HEK293 (cell line): ENCODE results near the gene IDH3B.
"Not testable (repeated sequence)": the region's sequence is repeated elsewhere in the genome, so short reads cannot be mapped to it uniquely, and the experiment has no call there.

ENCODE experiments used
- CTCF ChIP-seq: fragments of 450-650 bp; formaldehyde crosslinking; IDR thresholded peaks from 2 replicates; pipeline ENCODE4 v1.5.1; 2016; ENCODE audit warnings: missing biosample characterization, missing genetic modification characterization
- GLIS1 ChIP-seq: fragments of 450-650 bp; formaldehyde crosslinking; IDR thresholded peaks from 2 replicates; pipeline ENCODE4 v1.5.1; 2016; ENCODE audit warnings: missing biosample characterization, missing genetic modification characterization
- HOXA7 ChIP-seq: sonication (generic); formaldehyde crosslinking; IDR thresholded peaks from 2 replicates; pipeline ENCODE4 v1.8.1; 2022; ENCODE audit warnings: missing genetic modification reagents, borderline replicate concordance
- PRDM1 ChIP-seq: fragments of 450-650 bp; formaldehyde crosslinking; IDR thresholded peaks from 2 replicates; pipeline ENCODE4; 2016; ENCODE audit warnings: missing biosample characterization, missing genetic modification characterization
- REST ChIP-seq: fragments of 450-650 bp; formaldehyde crosslinking; IDR thresholded peaks from 2 replicates; pipeline ENCODE4 v1.5.1; 2016; ENCODE audit warnings: missing biosample characterization, missing genetic modification characterization
- YY1 ChIP-seq: fragments of 450-650 bp; formaldehyde crosslinking; IDR thresholded peaks from 2 replicates; pipeline ENCODE4 v1.5.1; 2018; ENCODE audit warnings: missing biosample characterization, missing genetic modification characterization
- YY2 ChIP-seq: fragments of 450-650 bp; formaldehyde crosslinking; IDR thresholded peaks from 2 replicates; pipeline ENCODE4 v1.5.1; 2016; ENCODE audit warnings: missing biosample characterization, missing genetic modification characterization
- ZBTB7A ChIP-seq: fragments of 450-650 bp; formaldehyde crosslinking; IDR thresholded peaks from 2 replicates; pipeline ENCODE4 v1.5.1; 2016; ENCODE audit warnings: low read depth, missing biosample characterization, missing genetic modification characterization
- ZNF114 ChIP-seq: fragments of 450-650 bp; formaldehyde crosslinking; IDR thresholded peaks from 2 replicates; pipeline ENCODE4 v1.5.0; 2017; ENCODE audit warnings: missing biosample characterization, missing genetic modification characterization
- ZNF121 ChIP-seq: fragments of 450-650 bp; formaldehyde crosslinking; IDR thresholded peaks from 2 replicates; pipeline ENCODE4 v1.5.1; 2016; ENCODE audit warnings: missing biosample characterization, missing genetic modification characterization
- ZNF132 ChIP-seq: fragments of 450-650 bp; formaldehyde crosslinking; IDR thresholded peaks from 2 replicates; pipeline ENCODE4 v1.5.1; 2017; ENCODE audit warnings: missing biosample characterization, missing genetic modification characterization, borderline replicate concordance
- ZNF274 ChIP-seq, 2 experiments: fragments of 200-500 bp in 1 of 2; fragments of 450-650 bp in 1 of 2; sonication (Bioruptor generic) in 1 of 2; formaldehyde crosslinking in 1 of 2; IDR thresholded peaks; 2 replicates each; pipeline versions ENCODE4 v1.5.1 to v1.6.1; 2014 to 2016; ENCODE audit warnings: borderline replicate concordance in 1 of 2, inconsistent platforms in 1 of 2, low read length in 1 of 2, missing biosample characterization in 1 of 2, missing genetic modification characterization in 1 of 2
- ZNF324 ChIP-seq: fragments of 450-650 bp; formaldehyde crosslinking; IDR thresholded peaks from 2 replicates; pipeline ENCODE4 v1.5.1; 2016; ENCODE audit warnings: missing biosample characterization, missing genetic modification characterization
- ZNF335 ChIP-seq: fragments of 450-650 bp; formaldehyde crosslinking; conservative IDR thresholded peaks from 2 replicates; pipeline ENCODE4 v1.5.1; 2016; ENCODE audit warnings: missing biosample characterization, missing genetic modification characterization

GRCh38 chr20:2684817-2685216, 20.8 kb upstream of the IDH3B start:
- not testable (repeated sequence) for TF ChIP-seq GLIS1 (tag by site-specific recombination); ZNF121; ZNF114 (tag by site-specific recombination); YY1 (tag by site-specific recombination); CTCF (tag by site-specific recombination); ZNF335 (tag by site-specific recombination); ZNF132 (tag by site-specific recombination); YY2 (tag by site-specific recombination); ZBTB7A (tag by site-specific recombination); PRDM1; REST (tag by site-specific recombination); HOXA7 (CRISPR knock-in tag); ZNF274 (IDR thresholded peaks at IDR 0.05; ENCODE audit: low read length); ZNF274 (tag by site-specific recombination; IDR thresholded peaks at IDR 0.05; ENCODE audit: borderline replicate concordance); ZNF324 (tag by site-specific recombination)
